ENCODE measurements around the gene PSMA1.

PSMA1 gene

DNA sequence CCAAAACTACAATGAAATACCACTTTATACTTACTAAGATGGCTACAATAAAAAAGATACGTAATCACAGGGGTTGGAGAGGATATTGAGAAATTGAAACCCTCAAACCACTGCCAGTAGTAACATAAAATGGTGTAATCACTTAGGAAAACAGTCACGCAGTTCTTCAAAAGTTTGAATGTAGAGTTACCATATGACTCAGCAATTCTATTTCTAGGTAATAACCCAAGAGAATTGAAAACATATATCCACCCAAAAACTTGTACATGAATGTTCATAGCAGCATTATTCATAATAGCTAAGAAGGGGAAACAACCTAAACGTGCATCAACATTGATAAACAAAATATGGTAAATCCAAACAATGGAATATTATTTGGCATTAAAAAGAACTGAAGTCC lies 24.4 kb upstream of the PSMA1 start:
- no peak overlapping the region for H3K9ac ChIP-seq (ENCODE audit: low read depth, low read length)

DNA sequence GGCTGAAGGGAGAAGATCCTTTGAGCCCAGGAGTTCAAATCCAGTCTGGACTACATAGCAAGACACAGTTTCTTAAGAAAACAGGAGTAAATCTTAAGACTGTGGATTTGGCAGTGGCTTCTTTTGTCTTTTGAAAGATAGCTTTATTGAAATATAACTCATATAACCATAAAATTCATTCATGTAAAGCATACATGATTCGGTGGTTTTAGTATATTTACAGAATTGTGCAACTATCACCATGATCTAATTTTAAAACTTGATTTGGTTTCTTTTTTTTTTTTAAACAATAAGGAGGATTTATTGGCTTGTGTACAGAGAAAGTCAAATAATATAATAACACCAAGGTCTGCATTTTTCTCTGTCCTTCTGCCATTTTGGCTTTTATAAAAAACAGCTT lies 23.1 kb upstream of the PSMA1 start:
- Histone ChIP-seq H3K27me3 (ENCODE audit: insufficient read depth, low read length, poor library complexity) (no peaks in the 10 kb centered on the region), H3K4me3 (ENCODE audit: low read depth in 1 of 2, low read length in 2 of 2) (no peak overlapping the region), H4K20me1 (ENCODE audit: insufficient read depth, low read length) (no peaks in the 10 kb centered on the region), H3K9me3 (ENCODE audit: insufficient read depth, low read length, severe bottlenecking) (no peaks in the 10 kb centered on the region), H3K27ac (ENCODE audit: low read length) (no peak overlapping the region), H3K4me2 (ENCODE audit: insufficient read depth, low read length) (no peak overlapping the region), H3K79me2 (ENCODE audit: insufficient read depth, low read length) (no peaks in the 10 kb centered on the region), H3K36me3 (ENCODE audit: insufficient read depth, low read length) (no peaks in the 10 kb centered on the region), H3K9ac (ENCODE audit: low read depth, low read length) (no peak overlapping the region), H2AFZ (ENCODE audit: low read depth, low read length) (no peak overlapping the region), H3K4me1 (ENCODE audit: insufficient read depth, low read length) (no peaks in the 10 kb centered on the region)
- ATAC-seq (ENCODE audit: insufficient read depth, low read depth) (no peak), DNase-seq (no peak)
- no peak for TF ChIP-seq EZH2 (IDR thresholded peaks at IDR 0.05; ENCODE audit: borderline replicate concordance, low read depth, low read length, severe bottlenecking)
- TF ChIP-seq, protein P1, sequence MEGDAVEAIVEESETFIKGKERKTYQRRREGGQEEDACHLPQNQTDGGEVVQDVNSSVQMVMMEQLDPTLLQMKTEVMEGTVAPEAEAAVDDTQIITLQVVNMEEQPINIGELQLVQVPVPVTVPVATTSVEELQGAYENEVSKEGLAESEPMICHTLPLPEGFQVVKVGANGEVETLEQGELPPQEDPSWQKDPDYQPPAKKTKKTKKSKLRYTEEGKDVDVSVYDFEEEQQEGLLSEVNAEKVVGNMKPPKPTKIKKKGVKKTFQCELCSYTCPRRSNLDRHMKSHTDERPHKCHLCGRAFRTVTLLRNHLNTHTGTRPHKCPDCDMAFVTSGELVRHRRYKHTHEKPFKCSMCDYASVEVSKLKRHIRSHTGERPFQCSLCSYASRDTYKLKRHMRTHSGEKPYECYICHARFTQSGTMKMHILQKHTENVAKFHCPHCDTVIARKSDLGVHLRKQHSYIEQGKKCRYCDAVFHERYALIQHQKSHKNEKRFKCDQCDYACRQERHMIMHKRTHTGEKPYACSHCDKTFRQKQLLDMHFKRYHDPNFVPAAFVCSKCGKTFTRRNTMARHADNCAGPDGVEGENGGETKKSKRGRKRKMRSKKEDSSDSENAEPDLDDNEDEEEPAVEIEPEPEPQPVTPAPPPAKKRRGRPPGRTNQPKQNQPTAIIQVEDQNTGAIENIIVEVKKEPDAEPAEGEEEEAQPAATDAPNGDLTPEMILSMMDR (IDR thresholded peaks at IDR 0.05; ENCODE audit: borderline replicate concordance, extremely low read depth, low read length, poor library complexity, severe bottlenecking): no peak

More for the DNA sequence above, 24.4 kb upstream of the PSMA1 start:
- Histone ChIP-seq H3K27ac (ENCODE audit: low read length) (no peak overlapping the region), H4K20me1 (ENCODE audit: insufficient read depth, low read length) (no peaks in the 10 kb centered on the region), H3K79me2 (ENCODE audit: insufficient read depth, low read length) (no peaks in the 10 kb centered on the region), H3K9me3 (ENCODE audit: insufficient read depth, low read length, severe bottlenecking) (no peaks in the 10 kb centered on the region), H2AFZ (ENCODE audit: low read depth, low read length) (no peak overlapping the region), H3K4me1 (ENCODE audit: insufficient read depth, low read length) (no peaks in the 10 kb centered on the region), H3K4me3 (ENCODE audit: low read depth in 1 of 2, low read length in 2 of 2) (no peak overlapping the region), H3K27me3 (ENCODE audit: insufficient read depth, low read length, poor library complexity) (no peaks in the 10 kb centered on the region), H3K36me3 (ENCODE audit: insufficient read depth, low read length) (no peaks in the 10 kb centered on the region), H3K4me2 (ENCODE audit: insufficient read depth, low read length) (no peak overlapping the region)
- ATAC-seq (ENCODE audit: insufficient read depth, low read depth): no peak
- DNase-seq: no peak
- TF ChIP-seq, protein P1 (IDR thresholded peaks at IDR 0.05; ENCODE audit: borderline replicate concordance, extremely low read depth, low read length, poor library complexity, severe bottlenecking): no peak
- no peak for TF ChIP-seq EZH2 (IDR thresholded peaks at IDR 0.05; ENCODE audit: borderline replicate concordance, low read depth, low read length, severe bottlenecking)

DNA sequence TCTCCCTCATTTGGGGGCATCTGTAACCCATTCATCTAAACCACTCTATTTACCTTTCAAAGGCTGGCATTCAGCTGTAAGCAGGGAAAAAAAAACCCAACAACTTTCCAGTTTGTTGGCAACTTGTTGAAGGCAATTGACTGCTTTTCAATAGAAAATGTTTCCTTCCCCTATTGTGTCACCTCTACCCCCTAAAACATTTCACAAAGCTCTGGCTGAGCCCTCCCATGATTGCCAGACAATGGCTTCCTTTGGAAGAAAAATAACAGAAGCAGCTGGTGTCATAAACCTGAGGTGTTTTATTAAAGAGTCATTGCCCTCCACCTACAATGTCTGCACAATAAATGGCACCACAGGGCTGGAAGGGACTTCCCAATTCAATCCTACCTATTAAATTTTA lies 22.1 kb upstream of the PSMA1 start:
- ATAC-seq (ENCODE audit: insufficient read depth, low read depth): no peak
- H3K4me1 ChIP-seq (ENCODE audit: insufficient read depth, low read length): peaks cover 6% of the 10 kb centered on the region
- H3K27ac ChIP-seq (ENCODE audit: low read length): no peak overlapping the region
- no peak overlapping the region for H3K9ac ChIP-seq (ENCODE audit: low read depth, low read length)
- TF ChIP-seq, protein P1 (IDR thresholded peaks at IDR 0.05; ENCODE audit: borderline replicate concordance, extremely low read depth, low read length, poor library complexity, severe bottlenecking): no peak
- no peak for TF ChIP-seq EZH2 (IDR thresholded peaks at IDR 0.05; ENCODE audit: borderline replicate concordance, low read depth, low read length, severe bottlenecking)
- no peak for DNase-seq
- H3K9me3 ChIP-seq (ENCODE audit: insufficient read depth, low read length, severe bottlenecking): no peaks in the 10 kb centered on the region
- H3K36me3 ChIP-seq (ENCODE audit: insufficient read depth, low read length): no peaks in the 10 kb centered on the region
- no peak overlapping the region for H3K4me3 ChIP-seq (ENCODE audit: low read depth in 1 of 2, low read length in 2 of 2)
- no peaks in the 10 kb centered on the region for H4K20me1 ChIP-seq (ENCODE audit: insufficient read depth, low read length)
- H3K27me3 ChIP-seq (ENCODE audit: insufficient read depth, low read length, poor library complexity): no peaks in the 10 kb centered on the region
- no peak overlapping the region for H2AFZ ChIP-seq (ENCODE audit: low read depth, low read length)
- H3K4me2 ChIP-seq (ENCODE audit: insufficient read depth, low read length): no peak overlapping the region
- no peaks in the 10 kb centered on the region for H3K79me2 ChIP-seq (ENCODE audit: insufficient read depth, low read length)
